ENCODE data around the gene GABBR2. TPM values are rescaled to one million over a fixed set of nuclear protein-coding genes. Genes with fewer than 3 reads are reported as not detected.

The GABBR2 gene
- total and polyA plus RNA-seq, 2 experiments from 2014 or later: 0.89 to 1.3 TPM

DNA sequence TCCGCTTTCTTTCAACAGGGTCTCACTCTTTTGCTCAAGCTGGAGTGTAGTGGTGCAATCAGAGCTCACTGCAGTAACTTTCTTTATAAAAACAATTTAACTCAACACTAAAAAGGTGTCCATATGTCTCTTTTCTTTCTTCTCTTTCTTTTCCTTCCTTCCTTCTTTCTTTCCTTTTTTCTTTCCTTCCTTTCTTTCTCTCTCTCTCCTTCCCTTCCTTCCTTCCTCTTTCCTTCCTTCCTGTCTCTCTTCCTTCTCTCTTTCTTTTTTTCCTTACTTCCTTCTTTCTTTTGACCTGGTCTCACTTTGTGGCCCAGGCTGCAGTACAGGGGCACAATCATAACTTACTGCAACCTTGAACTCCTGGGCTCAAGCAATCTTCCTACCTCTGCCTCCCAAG, 427.5 kb downstream of the GABBR2 start (continued):
- TF ChIP-seq EZH2 (IDR thresholded peaks at IDR 0.05; ENCODE audit: low read depth, unreplicated experiment) (no peak), ZNF331 (CRISPR knock-in tag; IDR thresholded peaks at IDR 0.05; ENCODE audit: low read depth) (no peak), ZNF114 (CRISPR knock-in tag; IDR thresholded peaks at IDR 0.05) (no peak)
- TF ChIP-seq, protein P1, sequence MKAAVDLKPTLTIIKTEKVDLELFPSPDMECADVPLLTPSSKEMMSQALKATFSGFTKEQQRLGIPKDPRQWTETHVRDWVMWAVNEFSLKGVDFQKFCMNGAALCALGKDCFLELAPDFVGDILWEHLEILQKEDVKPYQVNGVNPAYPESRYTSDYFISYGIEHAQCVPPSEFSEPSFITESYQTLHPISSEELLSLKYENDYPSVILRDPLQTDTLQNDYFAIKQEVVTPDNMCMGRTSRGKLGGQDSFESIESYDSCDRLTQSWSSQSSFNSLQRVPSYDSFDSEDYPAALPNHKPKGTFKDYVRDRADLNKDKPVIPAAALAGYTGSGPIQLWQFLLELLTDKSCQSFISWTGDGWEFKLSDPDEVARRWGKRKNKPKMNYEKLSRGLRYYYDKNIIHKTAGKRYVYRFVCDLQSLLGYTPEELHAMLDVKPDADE (IDR thresholded peaks at IDR 0.05): no peak
- TF ChIP-seq, protein P2, sequence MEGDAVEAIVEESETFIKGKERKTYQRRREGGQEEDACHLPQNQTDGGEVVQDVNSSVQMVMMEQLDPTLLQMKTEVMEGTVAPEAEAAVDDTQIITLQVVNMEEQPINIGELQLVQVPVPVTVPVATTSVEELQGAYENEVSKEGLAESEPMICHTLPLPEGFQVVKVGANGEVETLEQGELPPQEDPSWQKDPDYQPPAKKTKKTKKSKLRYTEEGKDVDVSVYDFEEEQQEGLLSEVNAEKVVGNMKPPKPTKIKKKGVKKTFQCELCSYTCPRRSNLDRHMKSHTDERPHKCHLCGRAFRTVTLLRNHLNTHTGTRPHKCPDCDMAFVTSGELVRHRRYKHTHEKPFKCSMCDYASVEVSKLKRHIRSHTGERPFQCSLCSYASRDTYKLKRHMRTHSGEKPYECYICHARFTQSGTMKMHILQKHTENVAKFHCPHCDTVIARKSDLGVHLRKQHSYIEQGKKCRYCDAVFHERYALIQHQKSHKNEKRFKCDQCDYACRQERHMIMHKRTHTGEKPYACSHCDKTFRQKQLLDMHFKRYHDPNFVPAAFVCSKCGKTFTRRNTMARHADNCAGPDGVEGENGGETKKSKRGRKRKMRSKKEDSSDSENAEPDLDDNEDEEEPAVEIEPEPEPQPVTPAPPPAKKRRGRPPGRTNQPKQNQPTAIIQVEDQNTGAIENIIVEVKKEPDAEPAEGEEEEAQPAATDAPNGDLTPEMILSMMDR (conservative IDR thresholded peaks at IDR 0.05; ENCODE audit: low read depth in 2 of 2): no peak
- TF ChIP-seq, protein P3, sequence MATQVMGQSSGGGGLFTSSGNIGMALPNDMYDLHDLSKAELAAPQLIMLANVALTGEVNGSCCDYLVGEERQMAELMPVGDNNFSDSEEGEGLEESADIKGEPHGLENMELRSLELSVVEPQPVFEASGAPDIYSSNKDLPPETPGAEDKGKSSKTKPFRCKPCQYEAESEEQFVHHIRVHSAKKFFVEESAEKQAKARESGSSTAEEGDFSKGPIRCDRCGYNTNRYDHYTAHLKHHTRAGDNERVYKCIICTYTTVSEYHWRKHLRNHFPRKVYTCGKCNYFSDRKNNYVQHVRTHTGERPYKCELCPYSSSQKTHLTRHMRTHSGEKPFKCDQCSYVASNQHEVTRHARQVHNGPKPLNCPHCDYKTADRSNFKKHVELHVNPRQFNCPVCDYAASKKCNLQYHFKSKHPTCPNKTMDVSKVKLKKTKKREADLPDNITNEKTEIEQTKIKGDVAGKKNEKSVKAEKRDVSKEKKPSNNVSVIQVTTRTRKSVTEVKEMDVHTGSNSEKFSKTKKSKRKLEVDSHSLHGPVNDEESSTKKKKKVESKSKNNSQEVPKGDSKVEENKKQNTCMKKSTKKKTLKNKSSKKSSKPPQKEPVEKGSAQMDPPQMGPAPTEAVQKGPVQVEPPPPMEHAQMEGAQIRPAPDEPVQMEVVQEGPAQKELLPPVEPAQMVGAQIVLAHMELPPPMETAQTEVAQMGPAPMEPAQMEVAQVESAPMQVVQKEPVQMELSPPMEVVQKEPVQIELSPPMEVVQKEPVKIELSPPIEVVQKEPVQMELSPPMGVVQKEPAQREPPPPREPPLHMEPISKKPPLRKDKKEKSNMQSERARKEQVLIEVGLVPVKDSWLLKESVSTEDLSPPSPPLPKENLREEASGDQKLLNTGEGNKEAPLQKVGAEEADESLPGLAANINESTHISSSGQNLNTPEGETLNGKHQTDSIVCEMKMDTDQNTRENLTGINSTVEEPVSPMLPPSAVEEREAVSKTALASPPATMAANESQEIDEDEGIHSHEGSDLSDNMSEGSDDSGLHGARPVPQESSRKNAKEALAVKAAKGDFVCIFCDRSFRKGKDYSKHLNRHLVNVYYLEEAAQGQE (IDR thresholded peaks at IDR 0.05; ENCODE audit: unreplicated experiment): no peak

DNA sequence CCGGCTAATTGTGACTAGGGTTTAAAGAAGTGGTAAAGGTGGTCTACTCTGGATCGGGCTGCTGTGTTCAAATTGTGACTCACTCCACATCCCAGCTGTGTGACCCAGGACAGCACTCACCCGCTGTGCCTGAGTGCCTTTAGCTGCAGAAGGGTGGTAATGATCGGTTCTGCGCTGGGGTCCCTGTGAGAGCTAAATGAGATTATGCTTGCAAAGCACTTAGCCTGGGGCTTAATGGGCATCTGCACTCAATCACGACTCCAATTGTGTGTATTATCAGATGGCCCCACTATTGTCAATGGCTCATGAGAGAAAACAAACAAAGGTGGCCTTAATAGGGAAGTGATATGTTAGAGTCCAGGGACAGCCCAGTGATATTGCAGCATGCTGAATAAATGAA, 428.2 kb downstream of the GABBR2 start:
- Mint-ChIP-seq H3K27ac (no peak overlapping the region), H3K36me3 (ENCODE audit: low read depth) (no peaks in the 10 kb centered on the region), H3K4me1 (peaks cover 3% of the 10 kb centered on the region; the same call in 1 of the 3 replicates), H3K4me3 (no peak overlapping the region), H3K27me3 (ENCODE audit: insufficient read depth, low read depth, poor library complexity) (peaks cover 3% of the 10 kb centered on the region), H3K9me3 (no peaks in the 10 kb centered on the region)
- no peaks in the 10 kb centered on the region for H3K27me3 ChIP-seq (ENCODE audit: insufficient read depth)
- TF ChIP-seq, protein P3 (IDR thresholded peaks at IDR 0.05; ENCODE audit: unreplicated experiment): no peak
- TF ChIP-seq JUNB (IDR thresholded peaks at IDR 0.05; ENCODE audit: unreplicated experiment) (no peak), ZNF114 (CRISPR knock-in tag; IDR thresholded peaks at IDR 0.05) (no peak), ZNF331 (CRISPR knock-in tag; IDR thresholded peaks at IDR 0.05; ENCODE audit: low read depth) (no peak), EZH2 (IDR thresholded peaks at IDR 0.05; ENCODE audit: low read depth, unreplicated experiment) (no peak), NANOG (IDR thresholded peaks at IDR 0.05; ENCODE audit: borderline replicate concordance) (no peak)
- H3K9me2 ChIP-seq (ENCODE audit: insufficient read depth): 0 out of 2 replicates have a peak, but pooled peaks cover 4% of the 10 kb centered on the region
- H3K36me3 ChIP-seq (ENCODE audit: insufficient read depth): no peaks in the 10 kb centered on the region
- no peaks in the 10 kb centered on the region for H4K20me1 ChIP-seq (replicated peaks; ENCODE audit: insufficient read depth)
- no peaks in the 10 kb centered on the region for H3K79me2 ChIP-seq (replicated peaks; ENCODE audit: insufficient read depth)
- no peak for ATAC-seq
- no peak for DNase-seq (ENCODE audit: low spot score)
- H3K4me2 ChIP-seq: no peak overlapping the region
- H3K4me3 ChIP-seq: no peak overlapping the region
- no peaks in the 10 kb centered on the region for H3F3A ChIP-seq (replicated peaks; ENCODE audit: low read depth)
- H3K27ac ChIP-seq (ENCODE audit: low read depth): no peak overlapping the region
- no peaks in the 10 kb centered on the region for H3K4me1 ChIP-seq (ENCODE audit: insufficient read depth)
- no peak overlapping the region for H2AFZ ChIP-seq

Measured in GM23338 (cell line).